Subcutaneous adipose tissue (tissue), 4 donors: ENCODE data around the gene GSC. TPM values are rescaled to one million over a fixed set of nuclear protein-coding genes. Genes with fewer than 3 reads are reported as not detected.

Experiments
- total RNA-seq, 4 donors: library from RNA; depleted of rRNA; stranded (reverse); fragments of >200 nt; gene quantifications; one replicate each; pipeline ENCODE4 v1.1.0, GENCODE V29; 2016
- TF ChIP-seq, protein P1 (sequence below): fragments of 450-650 bp; IDR thresholded peaks from one replicate; pipeline ENCODE4 v1.5.1; 2016; ENCODE audit warnings: low read depth, mild to moderate bottlenecking, control low read depth, antibody characterized with exemption, moderate library complexity

GSC gene
- total RNA-seq, 4 donors from 2014 or later: 6.0 to 13.7 (median 8.0) TPM

DNA sequence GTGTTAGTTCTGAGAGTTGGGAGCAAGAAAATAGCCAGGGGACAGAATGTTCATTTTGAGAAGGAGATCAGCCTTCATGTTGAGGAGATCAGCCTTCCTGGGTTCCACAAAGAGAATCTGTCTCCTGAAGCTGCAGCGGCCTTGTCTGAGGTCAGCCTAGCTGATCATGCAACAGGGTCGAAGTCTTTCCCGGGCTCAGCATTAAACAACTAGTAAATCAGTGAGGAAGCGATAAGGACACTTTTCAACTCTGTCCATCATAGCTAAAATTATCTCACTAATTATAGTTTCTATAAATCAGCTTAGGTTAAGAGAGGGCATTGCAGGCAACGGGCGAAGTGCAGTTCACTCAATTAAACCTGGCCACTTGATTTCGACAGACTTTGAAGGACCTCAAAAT lies 7.5 kb downstream of the GSC start:
- TF ChIP-seq, protein P1, sequence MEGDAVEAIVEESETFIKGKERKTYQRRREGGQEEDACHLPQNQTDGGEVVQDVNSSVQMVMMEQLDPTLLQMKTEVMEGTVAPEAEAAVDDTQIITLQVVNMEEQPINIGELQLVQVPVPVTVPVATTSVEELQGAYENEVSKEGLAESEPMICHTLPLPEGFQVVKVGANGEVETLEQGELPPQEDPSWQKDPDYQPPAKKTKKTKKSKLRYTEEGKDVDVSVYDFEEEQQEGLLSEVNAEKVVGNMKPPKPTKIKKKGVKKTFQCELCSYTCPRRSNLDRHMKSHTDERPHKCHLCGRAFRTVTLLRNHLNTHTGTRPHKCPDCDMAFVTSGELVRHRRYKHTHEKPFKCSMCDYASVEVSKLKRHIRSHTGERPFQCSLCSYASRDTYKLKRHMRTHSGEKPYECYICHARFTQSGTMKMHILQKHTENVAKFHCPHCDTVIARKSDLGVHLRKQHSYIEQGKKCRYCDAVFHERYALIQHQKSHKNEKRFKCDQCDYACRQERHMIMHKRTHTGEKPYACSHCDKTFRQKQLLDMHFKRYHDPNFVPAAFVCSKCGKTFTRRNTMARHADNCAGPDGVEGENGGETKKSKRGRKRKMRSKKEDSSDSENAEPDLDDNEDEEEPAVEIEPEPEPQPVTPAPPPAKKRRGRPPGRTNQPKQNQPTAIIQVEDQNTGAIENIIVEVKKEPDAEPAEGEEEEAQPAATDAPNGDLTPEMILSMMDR: no peak

DNA sequence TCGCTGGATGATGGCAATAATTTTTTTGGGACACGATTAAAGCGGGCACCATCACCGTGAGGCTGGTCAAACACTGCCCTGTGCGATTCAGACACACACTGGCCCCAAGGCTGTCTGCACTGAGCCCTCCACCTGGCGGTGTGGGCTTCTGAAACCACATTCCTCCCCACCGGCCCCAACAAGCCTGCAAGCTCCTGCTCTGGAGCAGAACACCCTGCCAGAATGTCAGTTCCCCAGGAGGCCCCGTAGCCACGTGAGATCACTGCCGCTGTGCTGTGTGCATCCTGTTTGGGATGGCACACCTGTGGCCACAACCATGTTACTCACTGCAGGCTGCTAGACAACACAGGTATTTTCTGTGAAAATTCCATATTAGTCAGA lies 7.9 kb downstream of the GSC start:
- TF ChIP-seq, protein P1: no peak

DNA sequence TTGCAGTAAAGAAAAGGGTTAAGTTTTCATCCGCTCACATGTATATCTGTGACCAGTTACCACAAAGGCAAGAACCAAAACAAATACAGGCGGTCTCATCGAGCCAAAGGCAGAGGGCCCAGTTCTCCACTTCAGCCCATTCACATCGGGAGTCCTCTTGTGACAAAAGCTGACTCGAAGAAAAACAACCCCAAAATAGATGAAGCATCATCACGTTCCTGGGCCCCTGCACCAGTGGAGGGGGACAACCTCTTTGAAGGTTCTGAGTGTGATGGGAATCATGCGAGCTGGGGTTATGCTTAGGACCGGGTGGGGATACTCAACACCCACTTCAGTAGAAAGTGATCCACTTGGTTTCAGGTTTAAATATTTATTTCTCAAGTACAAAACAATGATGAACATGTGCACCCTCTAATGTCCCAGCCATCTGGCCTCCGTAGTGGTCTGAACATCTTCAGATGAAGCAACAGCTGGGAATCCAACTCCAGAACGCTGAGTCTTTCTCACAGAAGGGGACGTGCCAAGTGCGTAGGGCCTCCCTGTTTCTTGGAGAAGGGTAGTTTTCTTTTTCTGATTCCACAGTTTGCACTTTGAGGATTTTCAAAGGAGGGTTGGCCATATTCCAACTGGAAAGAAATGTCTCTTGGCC lies 8.4 kb downstream of the GSC start:
- TF ChIP-seq, protein P1: no peak

DNA sequence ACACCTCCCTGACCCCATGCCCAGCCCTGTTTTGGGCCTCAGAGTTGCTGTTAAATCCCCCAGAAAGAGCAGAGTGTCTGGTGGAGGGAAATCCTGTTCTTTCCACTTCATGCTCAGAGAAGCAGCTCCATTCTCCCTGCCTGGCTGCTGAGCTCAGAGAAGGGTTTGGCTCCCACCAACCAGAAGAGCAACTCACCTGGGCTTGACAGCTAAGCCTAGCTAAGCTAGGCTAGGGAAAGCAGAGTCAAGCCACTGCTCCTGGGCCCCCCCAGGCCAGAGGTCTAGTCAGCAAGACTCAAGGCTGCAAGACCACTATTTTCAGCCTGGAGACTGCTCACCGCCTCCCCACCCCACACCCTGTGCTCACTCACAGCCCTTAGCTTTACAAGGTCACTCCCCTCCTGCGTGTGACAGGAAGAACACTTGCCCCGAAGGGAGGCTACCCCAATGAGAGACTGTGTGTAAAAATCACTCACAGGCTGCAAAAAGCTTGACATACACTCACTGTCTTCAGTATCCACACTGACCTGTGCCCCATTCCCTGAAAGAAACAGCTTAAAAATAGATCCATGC lies 13.5 kb downstream of the GSC start:
- TF ChIP-seq, protein P1: no peak

DNA sequence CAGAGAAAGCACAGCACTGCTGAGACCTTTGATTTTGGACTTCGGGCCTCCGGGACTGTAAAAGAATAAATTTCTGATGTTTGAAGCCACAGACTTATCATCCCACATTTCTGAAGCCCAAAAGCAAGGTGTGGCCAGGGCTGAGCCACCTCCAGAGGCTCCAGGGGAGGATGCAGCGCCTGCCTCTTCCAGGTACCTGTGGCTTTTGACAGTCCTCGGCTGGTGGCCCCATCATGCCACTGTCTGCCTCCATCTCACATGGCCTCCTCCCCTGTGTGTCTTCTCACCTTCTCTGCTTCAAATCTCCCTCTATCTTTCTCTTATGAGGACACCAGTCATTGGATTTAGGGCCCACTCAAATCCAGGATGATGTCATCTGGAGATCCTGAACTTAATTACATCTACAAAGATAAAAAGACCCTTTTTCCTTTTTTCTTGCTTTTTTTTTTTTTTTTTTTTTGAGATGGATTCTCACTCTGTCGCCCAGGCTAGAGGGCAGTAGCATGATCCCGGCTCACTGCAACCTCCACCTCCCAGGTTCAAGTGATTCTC lies 15.4 kb downstream of the GSC start:
- TF ChIP-seq, protein P1: no peak

DNA sequence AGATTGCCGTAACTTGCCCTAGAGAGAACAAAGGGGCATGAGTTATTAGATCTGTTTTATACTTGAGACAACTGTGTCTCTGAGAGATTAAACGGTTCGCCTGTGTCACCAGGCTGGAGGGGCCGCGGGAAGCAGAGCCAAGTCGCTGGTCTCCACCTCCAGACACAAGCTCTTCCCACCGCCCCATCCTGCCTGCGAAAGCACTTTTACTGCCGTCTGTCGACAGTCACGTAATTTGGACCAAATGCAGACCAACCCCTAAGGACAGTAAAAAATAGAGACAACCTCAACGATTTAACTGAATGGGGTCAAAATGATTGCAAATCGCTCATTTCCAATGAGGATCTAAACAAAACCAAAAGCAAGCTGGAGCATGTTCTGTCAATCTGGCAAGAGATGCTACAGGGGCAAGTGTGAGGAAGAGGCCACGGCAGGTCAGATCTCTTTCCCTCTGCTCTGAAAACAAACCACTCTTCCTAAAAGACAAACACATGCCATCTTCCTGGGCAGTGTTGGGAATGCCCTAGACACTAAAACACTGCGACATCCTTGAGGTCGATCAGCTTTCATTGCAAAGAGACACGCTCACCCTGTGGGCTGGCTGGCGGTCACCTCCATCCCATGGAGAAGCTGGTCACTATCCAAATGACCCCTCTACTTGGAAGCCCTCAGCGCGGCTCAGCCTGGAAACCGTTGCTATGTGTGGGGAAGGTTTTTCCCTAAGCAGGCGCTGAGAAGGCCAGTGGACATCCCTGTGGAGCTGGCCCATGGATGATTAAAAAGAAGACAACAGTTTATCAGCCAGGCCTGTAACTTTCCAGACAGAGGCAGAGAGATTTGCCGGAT lies 17.1 kb downstream of the GSC start:
- TF ChIP-seq, protein P1: no peak

DNA sequence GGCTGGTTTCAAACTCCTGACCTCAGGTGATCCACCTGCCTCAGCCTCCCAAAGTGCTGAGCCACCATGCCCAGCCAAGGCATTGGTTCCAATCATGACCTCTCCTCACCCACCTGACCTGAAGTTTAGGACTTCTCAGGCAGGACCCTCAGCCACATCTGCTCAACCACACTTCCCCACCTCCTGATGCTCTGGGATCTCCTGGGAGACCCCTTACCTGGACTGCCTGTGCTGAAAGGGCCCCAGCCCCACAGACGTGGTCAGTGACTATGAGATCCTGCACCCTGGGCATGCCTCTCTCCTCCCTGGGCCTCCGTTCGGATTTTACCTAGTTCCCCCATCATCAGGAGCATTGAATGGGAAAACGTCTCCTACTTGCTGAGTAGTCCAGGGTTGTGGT lies 18.0 kb downstream of the GSC start:
- TF ChIP-seq, protein P1: no peak
